ENCODE results near the gene TIGD1. TPM values are rescaled to one million over a fixed set of nuclear protein-coding genes. Genes with fewer than 3 reads are reported as not detected.
A peak's percentile ranks its signal among the peaks of the same experiment; 100 is the strongest.

The TIGD1 gene
- total RNA-seq, 1 experiment from 2014 or later = 6.0 TPM

- TF ChIP-seq, protein P1, sequence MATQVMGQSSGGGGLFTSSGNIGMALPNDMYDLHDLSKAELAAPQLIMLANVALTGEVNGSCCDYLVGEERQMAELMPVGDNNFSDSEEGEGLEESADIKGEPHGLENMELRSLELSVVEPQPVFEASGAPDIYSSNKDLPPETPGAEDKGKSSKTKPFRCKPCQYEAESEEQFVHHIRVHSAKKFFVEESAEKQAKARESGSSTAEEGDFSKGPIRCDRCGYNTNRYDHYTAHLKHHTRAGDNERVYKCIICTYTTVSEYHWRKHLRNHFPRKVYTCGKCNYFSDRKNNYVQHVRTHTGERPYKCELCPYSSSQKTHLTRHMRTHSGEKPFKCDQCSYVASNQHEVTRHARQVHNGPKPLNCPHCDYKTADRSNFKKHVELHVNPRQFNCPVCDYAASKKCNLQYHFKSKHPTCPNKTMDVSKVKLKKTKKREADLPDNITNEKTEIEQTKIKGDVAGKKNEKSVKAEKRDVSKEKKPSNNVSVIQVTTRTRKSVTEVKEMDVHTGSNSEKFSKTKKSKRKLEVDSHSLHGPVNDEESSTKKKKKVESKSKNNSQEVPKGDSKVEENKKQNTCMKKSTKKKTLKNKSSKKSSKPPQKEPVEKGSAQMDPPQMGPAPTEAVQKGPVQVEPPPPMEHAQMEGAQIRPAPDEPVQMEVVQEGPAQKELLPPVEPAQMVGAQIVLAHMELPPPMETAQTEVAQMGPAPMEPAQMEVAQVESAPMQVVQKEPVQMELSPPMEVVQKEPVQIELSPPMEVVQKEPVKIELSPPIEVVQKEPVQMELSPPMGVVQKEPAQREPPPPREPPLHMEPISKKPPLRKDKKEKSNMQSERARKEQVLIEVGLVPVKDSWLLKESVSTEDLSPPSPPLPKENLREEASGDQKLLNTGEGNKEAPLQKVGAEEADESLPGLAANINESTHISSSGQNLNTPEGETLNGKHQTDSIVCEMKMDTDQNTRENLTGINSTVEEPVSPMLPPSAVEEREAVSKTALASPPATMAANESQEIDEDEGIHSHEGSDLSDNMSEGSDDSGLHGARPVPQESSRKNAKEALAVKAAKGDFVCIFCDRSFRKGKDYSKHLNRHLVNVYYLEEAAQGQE (IDR thresholded peaks at IDR 0.05; ENCODE audit: low read depth) = no peak
These were observed at the start of gene TIGD1, which contains the start of gene EIF4E2 (continued) for GRCh38 chr2:232550354-232551249.

GRCh38 chr2:232598293-232598692 is 47.9 kb upstream of the TIGD1 start:
- H3K27me3 ChIP-seq (ENCODE audit: insufficient read depth, low read length) = no peaks in the 10 kb centered on the region
- POLR2A ChIA-PET = no interaction called here
- no peak for TF ChIP-seq ZBTB33 (IDR thresholded peaks at IDR 0.05; ENCODE audit: extremely low read depth, insufficient replicate concordance, low read length)
- no peak for TF ChIP-seq EZH2phosphoT487 (IDR thresholded peaks at IDR 0.05; ENCODE audit: borderline replicate concordance)
- no peak for TF ChIP-seq EZH2 (IDR thresholded peaks at IDR 0.05)
- no peak for TF ChIP-seq SRF (IDR thresholded peaks at IDR 0.05; ENCODE audit: low read depth)
- no peak for TF ChIP-seq SIN3A (IDR thresholded peaks at IDR 0.05; ENCODE audit: low read depth)
- TF ChIP-seq ZFX (IDR thresholded peaks at IDR 0.05) = no peak
- no peak for TF ChIP-seq ELF1 (IDR thresholded peaks at IDR 0.05; ENCODE audit: borderline replicate concordance, low read depth)
- no peak for TF ChIP-seq RAD21 (IDR thresholded peaks at IDR 0.05; ENCODE audit: low read depth)
- TF ChIP-seq, protein P1 (IDR thresholded peaks at IDR 0.05; ENCODE audit: low read depth) = no peak
- TF ChIP-seq CEBPB (IDR thresholded peaks at IDR 0.05; ENCODE audit: low read depth) = no peak
- TF ChIP-seq FOSL1 (IDR thresholded peaks at IDR 0.05; ENCODE audit: low read depth) = no peak
- TF ChIP-seq ZNF274 (IDR thresholded peaks at IDR 0.05; ENCODE audit: low read depth, low read length) = no peak
- TF ChIP-seq CBX3 (IDR thresholded peaks at IDR 0.05; ENCODE audit: low read depth) = no peak
- TF ChIP-seq, protein P2, sequence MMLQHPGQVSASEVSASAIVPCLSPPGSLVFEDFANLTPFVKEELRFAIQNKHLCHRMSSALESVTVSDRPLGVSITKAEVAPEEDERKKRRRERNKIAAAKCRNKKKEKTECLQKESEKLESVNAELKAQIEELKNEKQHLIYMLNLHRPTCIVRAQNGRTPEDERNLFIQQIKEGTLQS (IDR thresholded peaks at IDR 0.05) = no peak
- no peak for TF ChIP-seq POLR2AphosphoS5 (IDR thresholded peaks at IDR 0.05; ENCODE audit: low read depth, low read length)

More at GRCh38 chr2:232598293-232598692, 47.9 kb upstream of the TIGD1 start:
- no peaks in the 10 kb centered on the region for H3K36me3 ChIP-seq (ENCODE audit: control insufficient read depth in 1 of 2, insufficient read depth in 2 of 2, low read length in 2 of 2)
- no peak overlapping the region for H3K27ac ChIP-seq (ENCODE audit: low read depth, low read length)
- H3K4me1 ChIP-seq (ENCODE audit: control insufficient read depth in 1 of 2, insufficient read depth in 2 of 2, low read length in 2 of 2) = peaks cover 6 to 9% of the 10 kb centered on the region in 2 experiments
- H2AFZ ChIP-seq (ENCODE audit: low read depth, low read length, poor library complexity, severe bottlenecking) = no peak overlapping the region
- no peaks in the 10 kb centered on the region for H3K79me2 ChIP-seq (ENCODE audit: insufficient read depth, low read length)
- no peaks in the 10 kb centered on the region for H3K9me2 ChIP-seq (ENCODE audit: insufficient read depth)
- CTCF ChIA-PET = no interaction called here
- no peak overlapping the region for H3K4me3 ChIP-seq (replicated peaks in 1 of 2; ENCODE audit: low read depth in 1 of 2, low read length in 2 of 2)
- H3K4me2 ChIP-seq (ENCODE audit: low read length) = no peak overlapping the region
- H3K9ac ChIP-seq (ENCODE audit: low read length) = no peak overlapping the region
- RAD21 ChIA-PET (ENCODE audit: low non-redundant PET in 1 of 2, low total read pairs in 2 of 2, uncharacterized antibody in 2 of 2, unreplicated experiment in 2 of 2) = no interaction called here
- DNase-seq (ENCODE audit: low read depth, low spot score) = no peak
- BruUV-seq (replicated peaks) = no TSS peak
- ATAC-seq = 0 out of 2 replicates have a peak, but pooled peaks have one; percentile 47
- no peaks in the 10 kb centered on the region for H4K20me1 ChIP-seq (ENCODE audit: insufficient read depth)
- intact Hi-C loops (cut with micrococcal nuclease) = no loop called here
- no peaks in the 10 kb centered on the region for H3K9me3 ChIP-seq (ENCODE audit: control insufficient read depth in 1 of 2, insufficient read depth in 1 of 2, low read depth in 1 of 2, low read length in 2 of 2)
